NCI-H2227 treated with DMSO at 0.1 percent for 48 hours (cell line): ENCODE data around the gene THRSP.
"Not testable (repeated sequence)": the region's sequence is repeated elsewhere in the genome, so short reads cannot be mapped to it uniquely, and the experiment has no call there.

Source experiments
- DNase-seq: peaks from one replicate; lab custom pipeline; 2025; lab: John Stamatoyannopoulos, UW

Gene THRSP

DNA sequence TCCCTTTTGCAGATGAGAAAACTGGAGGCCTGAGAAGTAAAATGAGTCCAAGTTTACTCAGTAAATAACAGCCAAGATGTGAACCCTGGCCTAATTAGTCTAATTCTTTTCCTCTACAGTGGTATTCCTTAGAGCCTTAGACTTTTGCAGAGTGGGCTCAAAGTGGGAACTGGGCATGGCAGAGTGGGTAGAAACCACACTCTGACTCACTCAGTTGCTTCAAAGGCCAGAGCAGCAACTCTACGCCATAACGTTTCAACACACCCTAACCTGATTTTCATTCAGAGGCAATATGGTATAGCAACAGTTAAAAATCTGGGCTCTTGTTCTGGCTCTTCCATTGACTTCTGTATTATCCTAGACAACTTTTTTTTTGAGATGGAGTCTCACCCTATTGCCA, 2.8 kb downstream of the THRSP start:
- no peak for DNase-seq

DNA sequence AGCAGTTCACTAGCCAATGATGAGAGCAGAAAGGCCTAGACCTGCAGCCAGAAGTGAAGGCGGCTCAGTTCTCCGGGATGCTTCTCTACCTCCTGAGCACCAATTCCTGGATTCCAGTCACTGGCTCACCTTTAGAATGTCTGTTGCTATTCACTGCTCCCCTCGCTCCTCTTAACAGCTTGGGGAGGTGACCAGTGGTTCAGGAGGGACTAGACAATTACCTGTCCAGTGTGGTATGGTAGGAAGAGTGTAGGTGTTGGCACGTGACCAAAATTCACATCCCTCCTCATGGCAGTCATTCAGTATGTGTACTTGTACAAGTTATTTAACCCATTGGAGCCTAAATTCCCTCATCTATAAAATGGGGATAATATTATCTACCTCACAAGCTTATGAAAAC, 4.0 kb downstream of the THRSP start:
- no peak for DNase-seq

DNA sequence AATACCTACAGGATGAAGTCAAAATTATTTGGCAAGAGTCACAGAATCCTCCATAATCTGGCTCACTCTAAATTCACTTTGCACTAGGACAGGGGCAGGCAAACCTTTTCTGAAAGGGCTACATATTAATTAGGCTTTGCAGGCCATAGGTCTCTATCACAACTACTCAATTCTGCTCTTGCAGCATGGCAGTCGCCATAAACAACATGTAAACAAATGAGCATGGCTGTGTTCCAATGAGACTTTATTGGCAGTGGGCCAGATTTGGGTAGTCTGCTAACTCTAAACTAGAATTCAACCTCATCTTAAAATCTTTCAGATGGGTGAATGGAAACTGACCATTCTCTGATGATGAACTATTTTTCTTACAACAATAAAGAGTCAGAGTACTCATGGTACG, 5.8 kb downstream of the THRSP start:
- no peak for DNase-seq

DNA sequence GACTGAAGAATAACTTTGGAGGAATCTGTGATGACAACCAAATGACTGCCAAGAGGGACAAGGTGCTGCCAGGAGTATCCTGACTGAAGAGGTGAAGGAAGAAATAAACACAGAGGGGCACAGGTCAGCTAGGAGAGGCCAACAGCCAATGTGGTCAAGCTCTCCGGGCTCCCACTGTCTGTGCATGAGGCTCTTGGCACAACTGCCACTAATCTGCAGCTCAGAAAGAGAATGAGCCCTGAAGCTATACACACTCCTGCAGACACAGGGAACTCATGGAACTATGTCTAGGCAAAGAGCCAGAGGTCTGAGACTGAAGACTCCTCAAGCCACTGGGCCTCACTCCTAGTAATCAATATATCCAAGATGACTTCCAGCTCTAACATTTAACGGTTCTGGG, 7.0 kb downstream of the THRSP start:
- DNase-seq: no peak

DNA sequence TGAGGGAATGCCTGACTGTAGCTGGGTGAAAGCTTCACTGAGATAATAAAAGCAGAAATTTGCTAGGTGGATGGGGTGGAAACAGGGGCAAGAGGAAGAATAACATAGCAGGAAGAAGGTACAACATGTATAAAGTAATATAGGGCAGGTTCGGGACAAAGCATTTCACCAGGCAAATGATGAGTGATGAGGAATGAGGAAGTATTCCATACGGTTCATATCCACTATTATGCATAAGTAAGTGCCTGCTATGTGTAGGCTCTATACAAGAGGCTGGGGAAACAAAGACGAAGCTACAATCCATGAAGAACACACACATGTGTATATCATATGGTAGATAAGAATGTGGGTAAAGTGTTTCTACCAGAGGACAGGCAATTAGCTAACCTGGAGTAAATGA, 8.1 kb downstream of the THRSP start:
- DNase-seq: no peak

DNA sequence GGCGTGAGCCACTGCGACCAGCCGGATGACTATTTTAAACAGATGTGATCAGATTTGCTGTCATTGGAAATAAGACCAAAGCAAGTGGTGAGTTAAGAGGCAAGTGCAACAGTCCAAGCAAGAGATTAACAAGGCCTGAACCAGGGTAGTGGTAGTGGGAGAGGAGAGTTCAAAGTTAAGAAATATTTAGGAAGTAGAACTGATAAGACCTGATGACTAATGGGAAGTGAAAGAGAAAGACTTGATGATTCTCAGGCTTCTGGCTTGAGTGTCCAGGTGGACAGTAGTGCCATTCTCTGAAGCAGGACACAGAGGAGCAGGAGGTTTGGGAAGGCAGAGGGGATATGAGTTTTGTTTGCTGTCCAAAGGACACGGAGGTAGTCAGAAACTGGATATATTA, 8.8 kb downstream of the THRSP start:
- no peak for DNase-seq

DNA sequence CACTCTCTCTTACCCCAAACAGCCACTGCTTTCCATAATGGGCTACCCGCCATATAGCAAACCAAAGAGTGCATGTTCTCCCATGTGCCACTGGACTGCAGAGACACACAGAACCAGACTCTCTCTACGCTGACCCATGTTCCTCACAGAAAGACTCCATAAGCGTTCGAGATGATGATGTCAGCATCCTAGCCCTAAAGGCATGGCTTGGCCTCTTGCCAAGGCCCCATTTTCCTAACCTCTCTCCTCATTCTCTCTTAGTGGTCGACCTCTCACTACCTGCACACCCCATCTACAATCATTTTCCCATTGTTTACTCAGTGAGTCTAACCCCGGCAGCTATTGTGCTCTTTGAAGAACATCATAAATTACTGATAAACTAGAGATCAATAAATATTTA, 11.1 kb downstream of the THRSP start:
- DNase-seq: peak; percentile 38

DNA sequence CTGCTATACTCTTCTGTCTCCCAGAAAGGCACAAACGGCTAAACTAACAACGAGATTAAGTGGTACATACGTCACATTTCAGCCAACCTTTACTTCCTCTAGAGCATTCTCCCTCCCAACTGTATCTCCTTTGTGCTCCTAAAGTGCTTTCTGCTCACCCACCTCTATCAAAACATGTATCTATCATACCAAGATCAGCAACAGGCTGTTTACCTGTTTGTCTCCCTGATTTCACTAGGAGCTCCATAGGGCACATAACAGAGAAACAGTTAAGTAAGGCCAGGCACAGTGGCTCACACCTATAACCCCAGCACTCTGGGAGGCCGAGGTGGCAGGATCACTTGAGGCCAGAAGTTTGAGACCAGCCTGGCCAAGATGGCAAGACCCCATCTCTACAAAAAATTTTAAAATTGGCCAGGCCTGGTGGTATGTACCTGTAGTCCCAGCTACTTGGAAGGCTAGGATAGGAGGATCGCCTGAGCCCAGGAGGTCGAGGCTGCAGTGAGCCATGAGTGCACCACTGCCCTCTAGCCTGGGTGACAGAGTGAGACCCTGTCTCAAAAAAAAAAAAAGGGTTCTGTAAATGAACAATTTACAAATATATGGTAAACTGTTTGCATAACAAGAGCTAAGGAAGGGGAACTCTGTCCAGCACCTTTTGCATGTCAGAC, 13.2 kb downstream of the THRSP start:
- DNase-seq: no peak

DNA sequence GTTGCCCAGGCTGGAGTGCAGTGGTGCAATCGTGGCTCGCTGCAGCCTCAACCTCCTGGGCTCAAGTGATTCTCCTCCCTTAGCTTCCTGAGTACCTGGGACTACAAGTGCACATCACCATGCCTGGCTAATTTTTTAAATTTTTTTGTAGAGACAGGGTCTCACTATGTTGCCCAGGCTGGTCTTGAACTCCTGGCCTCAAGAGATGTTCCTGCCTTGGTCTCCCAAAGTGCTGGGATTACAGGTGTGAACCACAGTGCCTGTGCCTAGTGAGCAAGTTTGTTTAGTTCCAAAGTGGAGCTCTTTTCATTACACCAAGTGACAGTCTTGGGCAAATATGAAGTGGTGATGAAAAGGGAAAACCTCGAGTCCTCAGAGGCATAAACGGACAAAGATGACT, 13.9 kb downstream of the THRSP start:
- not testable (repeated sequence) for DNase-seq

DNA sequence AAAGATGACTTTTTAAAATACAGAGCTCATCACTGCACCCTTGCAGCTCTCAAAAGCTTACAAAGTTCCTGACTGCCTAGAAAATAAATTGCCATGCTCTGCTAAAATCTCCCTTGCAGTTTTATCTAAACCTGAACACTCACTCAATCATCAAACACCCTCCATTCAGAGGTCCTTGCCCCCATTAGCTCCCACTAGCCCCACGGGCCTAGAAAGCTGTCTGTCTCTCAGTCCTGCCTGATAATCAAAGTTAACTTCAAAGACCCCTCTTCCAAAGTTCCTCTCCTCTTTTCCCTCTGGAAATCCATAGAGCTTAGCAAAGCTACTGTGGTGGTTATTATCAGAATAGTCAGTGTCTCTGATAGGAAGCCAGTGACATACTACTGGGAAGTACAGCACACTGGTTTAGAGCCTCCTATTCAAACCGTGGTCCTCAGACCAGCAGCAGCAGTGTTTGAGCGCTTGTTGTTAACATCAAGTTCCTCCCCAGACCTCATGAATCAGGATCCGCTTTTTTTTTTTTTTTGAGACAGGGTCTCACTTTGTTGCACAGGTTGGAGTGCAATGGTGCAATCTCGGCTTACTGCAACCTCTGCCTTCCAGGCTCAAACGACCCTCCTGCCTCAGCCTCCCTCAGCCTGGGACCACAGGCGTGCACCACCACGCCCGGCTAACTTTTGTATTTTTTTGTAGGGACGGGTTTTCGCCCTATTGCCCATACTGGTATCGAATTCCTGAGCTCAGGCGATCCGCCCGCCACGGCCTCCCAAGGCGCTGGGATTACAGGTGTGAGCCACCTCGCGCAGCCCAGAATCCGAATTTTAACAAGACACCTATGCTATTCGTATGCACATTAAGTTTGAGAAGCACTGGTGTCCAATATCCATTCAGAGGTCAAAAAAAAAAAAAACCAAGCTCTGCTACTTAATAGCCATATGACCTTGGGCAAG, 14.8 kb downstream of the THRSP start:
- no peak for DNase-seq

DNA sequence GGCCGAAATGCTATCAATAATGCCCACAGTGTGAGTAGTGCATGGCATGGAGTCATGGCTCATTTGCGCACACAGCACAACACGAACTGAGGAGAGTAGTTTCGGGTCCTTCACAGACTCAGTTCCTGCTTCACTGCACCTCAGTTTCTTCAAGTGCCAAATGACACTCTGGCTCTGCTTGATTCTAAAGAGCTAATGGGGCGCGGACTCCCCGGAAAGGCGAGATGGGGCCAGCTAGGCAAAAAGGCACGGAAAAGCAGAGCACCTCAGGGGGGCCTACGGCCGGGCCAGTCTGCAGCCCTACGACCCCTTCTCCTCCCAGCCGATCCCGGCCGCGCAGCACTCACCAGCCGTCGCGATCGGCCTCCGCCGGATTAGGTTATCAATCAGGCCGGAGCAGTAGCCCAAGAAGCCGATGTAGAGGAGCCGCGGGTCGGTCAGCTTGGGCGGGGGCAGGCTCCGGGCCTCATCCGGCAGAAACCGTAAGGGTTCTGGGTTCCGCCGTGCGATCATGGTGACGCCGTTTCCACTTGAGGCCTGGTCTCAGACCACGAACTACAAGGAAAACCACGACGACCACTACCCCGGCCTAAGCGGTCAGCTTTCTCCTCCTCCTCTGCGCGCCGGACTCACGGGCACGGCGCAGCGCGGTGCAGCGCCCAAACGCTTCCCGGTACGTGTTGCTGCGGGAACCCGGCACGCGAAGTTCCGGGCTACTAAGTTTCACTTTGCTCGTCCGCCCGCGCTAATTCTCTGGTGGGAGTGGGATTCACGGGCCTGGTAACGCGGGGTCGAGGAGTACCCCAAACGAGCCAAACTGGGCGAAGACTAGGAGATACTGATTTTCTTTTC, 15.8 kb downstream of the THRSP start, which contains the start of gene NDUFC2:
Gene NDUFC2, minus strand, starts transcription at position 631 of the 852 bp plus-strand sequence. Its CDS starts 118 bp downstream, at position 513.
- peak; percentile 80 for DNase-seq

DNA sequence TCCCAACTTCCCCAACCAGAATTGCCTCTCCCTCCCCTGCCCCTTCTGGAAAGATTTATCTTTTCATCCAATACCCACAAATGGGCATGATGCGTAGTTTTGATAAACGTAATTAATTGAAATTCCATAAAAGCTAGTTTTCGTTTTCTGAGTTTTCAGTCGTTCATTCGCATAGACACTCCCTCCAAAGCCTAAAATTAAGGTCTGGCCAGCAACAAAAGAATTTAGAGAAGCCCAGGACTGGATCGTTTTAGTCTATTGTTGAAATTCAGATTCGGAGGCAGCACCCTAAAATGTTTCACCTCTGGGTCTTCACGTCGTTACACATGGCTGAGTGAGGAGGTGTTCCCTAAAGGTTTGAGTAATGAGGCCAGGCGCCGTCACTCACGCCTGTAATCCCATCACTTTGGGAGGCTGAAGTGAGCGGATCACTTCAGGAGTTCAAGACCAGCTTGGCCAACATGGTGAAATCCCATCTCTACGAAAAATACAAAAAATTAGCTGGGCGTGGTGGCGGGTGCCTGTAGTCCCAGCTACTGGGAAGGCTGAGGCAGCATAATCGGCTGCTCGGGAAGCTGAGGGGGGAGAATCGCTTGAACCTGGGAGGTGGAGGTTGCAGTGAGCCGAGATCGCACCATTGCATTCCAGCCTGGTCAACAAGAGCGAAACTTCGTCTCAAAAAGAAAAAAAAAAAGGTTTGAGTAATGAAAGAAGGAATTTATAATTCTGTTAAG, 16.6 kb downstream of the THRSP start:
- DNase-seq: no peak

DNA sequence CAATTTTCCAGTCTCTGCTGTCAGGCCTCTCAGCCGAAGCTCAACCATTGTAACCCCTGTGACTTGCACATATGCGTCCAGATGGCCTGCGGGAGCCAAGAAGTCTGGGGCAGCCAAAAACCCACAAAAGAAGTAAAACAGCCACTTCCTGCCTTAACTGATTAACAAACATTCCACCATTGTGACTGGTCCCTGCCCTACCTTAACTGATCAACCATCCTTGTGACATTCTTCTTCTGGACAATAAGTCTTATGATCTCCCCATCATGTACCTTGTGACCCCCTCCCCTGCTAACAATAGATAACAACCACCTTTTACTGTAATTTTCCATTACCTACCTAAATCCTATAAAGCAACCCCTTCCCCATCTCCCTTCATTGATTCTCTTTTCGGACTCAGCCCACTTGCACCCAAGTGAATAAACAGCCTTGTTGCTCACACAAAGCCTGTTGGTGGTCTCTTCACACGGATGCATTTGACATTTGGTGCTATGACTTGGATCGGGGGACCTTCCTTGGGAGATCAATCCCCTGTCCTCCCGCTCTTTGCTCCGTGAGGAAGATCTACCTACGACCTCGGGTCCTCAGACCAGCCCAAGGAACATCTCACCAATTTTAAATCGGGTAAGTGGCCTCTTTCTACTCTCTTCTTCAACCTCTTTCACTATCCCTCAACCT, 17.3 kb downstream of the THRSP start:
- no peak for DNase-seq

DNA sequence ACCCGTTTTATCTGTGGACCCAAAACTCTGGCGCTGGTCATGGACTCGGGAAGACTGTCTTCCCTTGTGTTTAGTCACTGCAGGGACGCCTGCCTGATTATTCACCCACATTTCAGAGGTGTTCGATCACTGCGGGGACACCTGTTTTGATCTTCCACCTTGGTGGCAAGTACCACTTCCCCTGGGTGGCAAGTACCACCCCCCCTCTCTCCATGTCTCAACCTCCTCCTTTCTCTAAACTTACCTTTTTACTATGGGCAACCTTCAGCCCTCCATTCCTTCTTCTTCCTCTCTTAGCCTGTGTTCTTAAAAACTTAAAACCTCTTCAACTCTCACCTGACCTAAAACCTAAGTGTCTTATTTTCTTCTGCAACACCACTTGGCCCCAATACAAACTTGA, 17.9 kb downstream of the THRSP start:
- DNase-seq: no peak

DNA sequence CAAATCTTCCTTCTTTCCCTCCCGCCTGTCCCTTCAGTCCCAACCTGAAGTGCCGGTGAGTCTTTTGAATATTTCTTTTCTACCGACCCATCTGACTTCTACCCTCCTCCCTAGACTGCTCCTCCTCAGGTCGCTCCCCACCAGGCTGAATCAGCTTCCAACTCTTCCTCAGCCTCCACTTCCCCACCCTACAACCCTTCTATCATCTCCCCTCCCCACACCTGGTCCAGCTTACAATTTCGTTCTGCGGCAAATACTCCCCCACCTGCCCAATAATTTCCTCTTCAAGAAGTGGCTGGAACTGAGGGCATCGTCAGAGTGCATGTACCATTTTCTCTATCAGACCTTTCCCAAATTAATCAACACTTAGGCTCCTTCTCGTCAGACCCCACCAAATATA, 18.5 kb downstream of the THRSP start:
- no peak for DNase-seq

DNA sequence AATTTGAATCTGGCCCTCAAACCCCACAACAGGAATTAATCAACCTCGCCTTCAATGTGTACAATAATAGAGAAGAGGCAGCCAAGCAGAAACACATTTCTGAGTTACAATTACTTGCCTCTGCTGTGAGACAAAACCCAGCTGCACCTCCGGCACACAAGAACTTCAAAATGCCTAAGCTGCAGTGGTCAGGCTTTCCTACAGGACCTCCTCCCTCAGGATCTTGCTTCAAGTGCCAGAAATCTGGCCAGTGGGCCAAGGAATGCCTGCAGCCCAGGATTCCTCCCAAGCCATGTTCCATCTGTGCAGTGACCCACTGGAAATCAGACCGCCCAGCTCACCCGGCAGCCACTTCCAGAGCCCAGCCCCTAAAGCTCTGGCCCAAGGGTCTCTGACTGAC, 19.4 kb downstream of the THRSP start:
- no peak for DNase-seq

DNA sequence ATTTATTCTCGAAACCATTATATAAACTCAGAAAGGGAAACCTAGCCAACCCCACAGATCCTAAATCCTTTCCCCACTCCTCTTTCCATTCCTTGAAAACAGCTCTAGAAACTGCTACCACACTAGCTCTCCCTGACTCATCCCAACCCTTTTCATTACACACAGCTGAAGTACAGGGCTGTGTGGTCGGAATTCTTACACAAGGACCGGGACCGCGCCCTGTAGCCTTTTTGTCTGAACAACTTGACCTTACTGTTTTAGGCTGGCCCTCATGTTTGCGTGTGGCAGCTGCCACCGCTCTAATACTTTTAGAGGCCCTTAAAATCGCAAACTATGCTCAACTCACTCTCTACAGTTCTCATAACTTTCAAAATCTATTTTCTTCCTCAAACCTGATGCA, 20.8 kb downstream of the THRSP start:
- not testable (repeated sequence) for DNase-seq

DNA sequence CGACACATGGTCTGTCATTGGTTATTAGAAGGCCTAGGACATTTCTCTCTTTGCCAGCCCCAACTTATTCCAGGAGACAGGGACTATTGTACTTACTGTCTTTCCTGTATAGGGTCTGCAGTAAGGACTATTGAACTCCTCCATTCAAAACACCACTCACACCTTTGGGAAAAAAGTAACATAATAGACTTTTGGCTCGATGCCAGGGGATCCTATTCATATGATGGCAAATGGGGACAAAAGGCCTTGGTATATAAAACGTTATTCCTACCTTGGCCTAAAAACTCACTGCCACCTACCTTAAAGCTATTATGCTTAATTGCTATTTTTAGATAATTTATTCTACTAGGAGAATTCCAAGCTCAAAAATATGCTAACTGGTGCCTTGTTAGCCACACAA, 22.3 kb downstream of the THRSP start:
- no peak for DNase-seq

DNA sequence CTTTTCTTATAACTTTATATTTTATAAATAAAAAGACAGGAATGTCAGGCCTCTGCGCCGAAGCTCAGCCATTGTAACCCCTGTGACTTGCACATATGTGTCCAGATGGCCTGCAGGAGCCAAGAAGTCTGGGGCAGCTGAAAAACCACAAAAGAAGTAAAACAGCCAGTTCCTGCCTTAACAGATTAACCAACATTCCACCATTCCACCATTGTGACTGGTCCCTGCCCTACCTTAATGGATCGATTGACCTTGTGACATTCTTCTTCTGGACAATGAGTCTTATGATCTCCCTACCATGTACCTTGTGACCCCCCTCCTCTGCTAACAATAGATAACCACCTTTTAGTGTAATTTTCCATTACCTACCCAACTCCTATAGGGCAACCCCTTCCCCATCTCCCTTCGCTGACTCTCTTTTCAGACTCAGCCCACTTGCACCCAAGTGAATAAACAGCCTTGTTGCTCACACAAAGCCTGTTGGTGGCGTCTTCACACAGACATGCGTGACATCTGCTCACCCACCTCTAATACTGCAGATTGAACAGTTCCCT, 22.9 kb downstream of the THRSP start:
- not testable (repeated sequence) for DNase-seq

DNA sequence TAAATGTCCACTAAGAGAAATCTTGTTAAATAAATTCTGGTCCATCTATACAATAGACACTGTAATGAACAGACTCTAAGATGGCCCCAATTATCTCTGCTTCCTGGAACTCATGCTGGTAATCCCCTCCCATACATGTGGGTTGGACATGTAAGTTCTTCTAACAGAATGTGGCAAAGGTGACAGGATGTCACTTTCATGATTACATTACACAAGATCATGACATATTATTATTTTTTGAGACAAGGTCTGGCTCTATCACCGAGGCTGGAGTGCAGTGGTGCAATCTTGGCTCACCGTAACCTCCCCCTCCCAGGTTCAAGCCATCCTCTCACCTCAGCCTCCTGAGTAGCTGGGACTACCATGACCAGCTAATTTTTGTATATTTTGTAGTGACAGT, 30.6 kb downstream of the THRSP start:
- DNase-seq: no peak
